ENCODE results near the gene BMPER. TPM values are rescaled to one million over a fixed set of nuclear protein-coding genes. Genes with fewer than 3 reads are reported as not detected.

BMPER gene
- polyA plus RNA-seq, 1 of the 3 experiments (the other 2 are of a cell fraction): 20.0 TPM

GRCh38 chr7:33986951-33987947, 81.9 kb downstream of the BMPER start:
- Histone ChIP-seq H4K20me1 (ENCODE audit: insufficient read depth) (no peaks in the 10 kb centered on the region; the same call in 1 of the 2 replicates), H3K9me3 (no peaks in the 10 kb centered on the region), H3K27me3 (ENCODE audit: insufficient read depth) (no peaks in the 10 kb centered on the region), H3K9me2 (no peaks in the 10 kb centered on the region), H2AFZ (ENCODE audit: low read depth) (peak overlapping the region; percentile 65), H3K4me3 (ENCODE audit: low read depth in 2 of 2, low read length in 1 of 2) (peak overlapping the region in 1 of 2 experiments; percentile 40; a peak in 2 of 4 replicates), H3F3A (replicated peaks; ENCODE audit: insufficient read depth) (peaks cover 38% of the 10 kb centered on the region), H3K79me2 (ENCODE audit: insufficient read depth) (no peaks in the 10 kb centered on the region), H3K27ac (ENCODE audit: low read depth in 2 of 2, low read length in 1 of 2) (peak overlapping the region; percentile 70 to 98; a peak in 3 of 4 replicates), H3K36me3 (replicated peaks in 1 of 2; ENCODE audit: control insufficient read depth in 1 of 2, insufficient read depth in 2 of 2, low read length in 1 of 2) (no peaks in the 10 kb centered on the region), H3K4me2 (peak overlapping the region; percentile 63), H3K4me1 (ENCODE audit: control insufficient read depth in 1 of 2, insufficient read depth in 2 of 2, low read depth in 1 of 2, low read length in 1 of 2) (peaks cover 0 to 29% of the 10 kb centered on the region in 2 experiments; a peak in 3 of 4 replicates), H3K9ac (peak overlapping the region; percentile 66)
- 3% methylated on average over 9 of the region's 9 CpGs for WGBS (ENCODE audit: low lambda C conversion rate)
- DNase-seq: no peak
- CTCF ChIA-PET: no interaction called here
- POLR2A ChIA-PET: no interaction called here
- no peak for TF ChIP-seq TAF1 (IDR thresholded peaks at IDR 0.05; ENCODE audit: borderline replicate concordance, low read depth, low read length)
- peak; percentile 41; the same call in 1 of the 2 replicates for TF ChIP-seq YY1 (IDR thresholded peaks at IDR 0.05; ENCODE audit: low read depth)
- TF ChIP-seq, protein P1, sequence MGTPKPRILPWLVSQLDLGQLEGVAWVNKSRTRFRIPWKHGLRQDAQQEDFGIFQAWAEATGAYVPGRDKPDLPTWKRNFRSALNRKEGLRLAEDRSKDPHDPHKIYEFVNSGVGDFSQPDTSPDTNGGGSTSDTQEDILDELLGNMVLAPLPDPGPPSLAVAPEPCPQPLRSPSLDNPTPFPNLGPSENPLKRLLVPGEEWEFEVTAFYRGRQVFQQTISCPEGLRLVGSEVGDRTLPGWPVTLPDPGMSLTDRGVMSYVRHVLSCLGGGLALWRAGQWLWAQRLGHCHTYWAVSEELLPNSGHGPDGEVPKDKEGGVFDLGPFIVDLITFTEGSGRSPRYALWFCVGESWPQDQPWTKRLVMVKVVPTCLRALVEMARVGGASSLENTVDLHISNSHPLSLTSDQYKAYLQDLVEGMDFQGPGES (IDR thresholded peaks at IDR 0.05; ENCODE audit: low read depth, low read length): no peak
- no peak for TF ChIP-seq RAD21 (IDR thresholded peaks at IDR 0.05; ENCODE audit: low read length)
- TF ChIP-seq FOXM1 (IDR thresholded peaks at IDR 0.05; ENCODE audit: low read depth): peak; percentile 84
- TF ChIP-seq FOXJ3 (CRISPR knock-in tag; IDR thresholded peaks at IDR 0.05): no peak
- TF ChIP-seq ELF1 (IDR thresholded peaks at IDR 0.05): peak; percentile 46
- TF ChIP-seq MEF2A (IDR thresholded peaks at IDR 0.05; ENCODE audit: borderline replicate concordance, low read depth): peak; percentile 71
- TF ChIP-seq JUND (IDR thresholded peaks at IDR 0.05): peak; percentile 100
- 0 out of 2 replicates have a peak, but pooled peaks have one; percentile 29 for TF ChIP-seq GABPA (IDR thresholded peaks at IDR 0.05; ENCODE audit: low read depth)
- TF ChIP-seq GATA2 (CRISPR knock-in tag; IDR thresholded peaks at IDR 0.05): no peak
- TF ChIP-seq, protein P2, sequence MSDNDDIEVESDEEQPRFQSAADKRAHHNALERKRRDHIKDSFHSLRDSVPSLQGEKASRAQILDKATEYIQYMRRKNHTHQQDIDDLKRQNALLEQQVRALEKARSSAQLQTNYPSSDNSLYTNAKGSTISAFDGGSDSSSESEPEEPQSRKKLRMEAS (IDR thresholded peaks at IDR 0.05; ENCODE audit: low read depth): peak; percentile 89
- TF ChIP-seq TEAD4 (IDR thresholded peaks at IDR 0.05; ENCODE audit: borderline replicate concordance, insufficient read depth): peak; percentile 91; the same call in 1 of the 2 replicates
- peak; percentile 5 to 95; a peak in 2 of 4 replicates for TF ChIP-seq EP300 (IDR thresholded peaks at IDR 0.05; ENCODE audit: borderline replicate concordance in 1 of 2, low read depth in 1 of 2, low read length in 1 of 2)
- TF ChIP-seq RXRA (IDR thresholded peaks at IDR 0.05; ENCODE audit: borderline replicate concordance, low read depth): 0 out of 2 replicates have a peak, but pooled peaks have one; percentile 84
- TF ChIP-seq, protein P3, sequence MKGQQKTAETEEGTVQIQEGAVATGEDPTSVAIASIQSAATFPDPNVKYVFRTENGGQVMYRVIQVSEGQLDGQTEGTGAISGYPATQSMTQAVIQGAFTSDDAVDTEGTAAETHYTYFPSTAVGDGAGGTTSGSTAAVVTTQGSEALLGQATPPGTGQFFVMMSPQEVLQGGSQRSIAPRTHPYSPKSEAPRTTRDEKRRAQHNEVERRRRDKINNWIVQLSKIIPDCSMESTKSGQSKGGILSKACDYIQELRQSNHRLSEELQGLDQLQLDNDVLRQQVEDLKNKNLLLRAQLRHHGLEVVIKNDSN (IDR thresholded peaks at IDR 0.05; ENCODE audit: borderline replicate concordance, low read depth): peak; percentile 22; the same call in 1 of the 2 replicates
- peak; percentile 100 for TF ChIP-seq FOSL2 (IDR thresholded peaks at IDR 0.05; ENCODE audit: borderline replicate concordance, low read depth)
- peak; percentile 91 for TF ChIP-seq POLR2AphosphoS5 (IDR thresholded peaks at IDR 0.05; ENCODE audit: low read depth, low read length)
- TF ChIP-seq NRF1 (IDR thresholded peaks at IDR 0.05; ENCODE audit: low read depth, low read length): no peak
- TF ChIP-seq TCF12 (IDR thresholded peaks at IDR 0.05): peak; percentile 95
- TF ChIP-seq, protein P4, sequence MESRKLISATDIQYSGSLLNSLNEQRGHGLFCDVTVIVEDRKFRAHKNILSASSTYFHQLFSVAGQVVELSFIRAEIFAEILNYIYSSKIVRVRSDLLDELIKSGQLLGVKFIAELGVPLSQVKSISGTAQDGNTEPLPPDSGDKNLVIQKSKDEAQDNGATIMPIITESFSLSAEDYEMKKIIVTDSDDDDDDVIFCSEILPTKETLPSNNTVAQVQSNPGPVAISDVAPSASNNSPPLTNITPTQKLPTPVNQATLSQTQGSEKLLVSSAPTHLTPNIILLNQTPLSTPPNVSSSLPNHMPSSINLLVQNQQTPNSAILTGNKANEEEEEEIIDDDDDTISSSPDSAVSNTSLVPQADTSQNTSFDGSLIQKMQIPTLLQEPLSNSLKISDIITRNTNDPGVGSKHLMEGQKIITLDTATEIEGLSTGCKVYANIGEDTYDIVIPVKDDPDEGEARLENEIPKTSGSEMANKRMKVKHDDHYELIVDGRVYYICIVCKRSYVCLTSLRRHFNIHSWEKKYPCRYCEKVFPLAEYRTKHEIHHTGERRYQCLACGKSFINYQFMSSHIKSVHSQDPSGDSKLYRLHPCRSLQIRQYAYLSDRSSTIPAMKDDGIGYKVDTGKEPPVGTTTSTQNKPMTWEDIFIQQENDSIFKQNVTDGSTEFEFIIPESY (IDR thresholded peaks at IDR 0.05; ENCODE audit: borderline replicate concordance, low read depth): no peak; the same call in none of the 2 replicates
- TF ChIP-seq NFIC (IDR thresholded peaks at IDR 0.05; ENCODE audit: borderline replicate concordance): peak; percentile 86
- TF ChIP-seq RFX5 (IDR thresholded peaks at IDR 0.05; ENCODE audit: low read length): no peak
- TF ChIP-seq MXI1 (IDR thresholded peaks at IDR 0.05; ENCODE audit: low read depth, low read length): no peak
- peak; percentile 92 for TF ChIP-seq REST (IDR thresholded peaks at IDR 0.05; ENCODE audit: low read depth, low read length)
